Vagina (tissue), 2 donors: Measurements from ENCODE around the gene CARHSP1.

Experiments used
- CTCF ChIP-seq, 3 experiments: fragments of 450-650 bp in 2 of 3; fragments of 200-600 bp in 1 of 3; sonication (generic) in 1 of 3; IDR thresholded peaks; one replicate each; pipeline ENCODE4 v1.5.1; 2017 to 2019; ENCODE audit warnings: antibody characterized with exemption in 3 of 3, mild to moderate bottlenecking in 2 of 3, moderate library complexity in 2 of 3
- POLR2A ChIP-seq, 2 donors: fragments of 450-650 bp; IDR thresholded peaks; one replicate each; pipeline ENCODE4 v1.6.1; 2017; ENCODE audit warnings: antibody characterized with exemption in 2 of 2, mild to moderate bottlenecking in 2 of 2, moderate library complexity in 2 of 2

DNA sequence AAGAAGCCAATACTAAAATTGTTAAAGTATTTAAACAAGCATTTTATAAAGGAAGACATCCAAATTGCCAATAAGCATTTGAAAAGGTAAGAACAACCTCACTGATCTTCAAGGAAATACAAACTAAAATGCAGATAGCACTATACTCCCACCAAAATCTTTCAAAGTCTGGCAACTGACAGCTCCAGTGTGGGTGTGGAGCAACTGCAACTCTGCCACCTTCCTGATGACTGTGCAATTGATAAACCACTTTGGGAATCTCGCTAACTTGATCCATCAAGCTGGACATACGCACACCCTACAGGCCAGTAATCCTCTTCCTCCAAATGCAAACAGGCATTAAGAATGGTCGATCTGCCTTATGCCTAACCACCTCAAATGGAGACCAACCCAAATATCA lies 45.3 kb upstream of the CARHSP1 start:
- TF ChIP-seq CTCF (IDR thresholded peaks at IDR 0.05) (no peak), POLR2A (IDR thresholded peaks at IDR 0.05) (no peak)
